Neural cell (in vitro differentiated cells): ENCODE measurements around the gene GNG4. TPM values are rescaled to one million over a fixed set of nuclear protein-coding genes. Genes with fewer than 3 reads are reported as not detected.

Experiments
- H2AFZ ChIP-seq: fragments of 200-600, 300-800 bp; sonication (generic), shearing (Covaris generic); 2 replicates; pipeline ENCODE4 v1.6.0; 2014; ENCODE audit warnings: low read depth, mild to moderate bottlenecking, antibody characterized with exemption, low read length, moderate library complexity
- H3F3A ChIP-seq: fragments of 200-600 bp; shearing (Covaris generic); 2 replicates; pipeline ENCODE4 v1.6.1; 2016; ENCODE audit warnings: mild to moderate bottlenecking, moderate library complexity, mixed read lengths, antibody characterized with exemption, low read length; ENCODE audit not compliant: insufficient read depth, poor library complexity, severe bottlenecking
- H3K27ac ChIP-seq: fragments of 200-600, 300-800 bp; sonication (generic), shearing (Covaris generic); 2 replicates; pipeline ENCODE4 v1.5.1; 2014; ENCODE audit warnings: mild to moderate bottlenecking, low read length, moderate library complexity
- H3K27me3 ChIP-seq: fragments of 300-800, 200-600 bp; sonication (generic), shearing (Covaris generic); 2 replicates; pipeline ENCODE4 v1.6.0; 2014; ENCODE audit warnings: mild to moderate bottlenecking, low read depth, low read length, moderate library complexity; ENCODE audit not compliant: insufficient read depth
- H3K36me3 ChIP-seq: fragments of 300-800, 200-600 bp; sonication (generic), shearing (Covaris generic); 2 replicates; pipeline ENCODE4 v1.5.1; 2014; ENCODE audit warnings: mild to moderate bottlenecking, antibody characterized with exemption, low read length, moderate library complexity; ENCODE audit not compliant: insufficient read depth
- H3K4me2 ChIP-seq: fragments of 300-800, 200-600 bp; sonication (generic), shearing (Covaris generic); 2 replicates; pipeline ENCODE4 v1.6.0; 2014; ENCODE audit warnings: mild to moderate bottlenecking, low read length
- H3K4me3 ChIP-seq: fragments of 300-800, 200-600 bp; sonication (generic), shearing (Covaris generic); 2 replicates; pipeline ENCODE4 v1.5.1; 2014; ENCODE audit warnings: mild to moderate bottlenecking, low read length, moderate library complexity
- H3K79me2 ChIP-seq: fragments of 200-600 bp; shearing (Covaris generic); replicated peaks from 2 replicates; pipeline ENCODE4 v1.6.0; 2014; ENCODE audit warnings: mild to moderate bottlenecking, low read length, moderate library complexity; ENCODE audit not compliant: insufficient read depth
- H3K9ac ChIP-seq: fragments of 300-800, 200-600 bp; sonication (generic), shearing (Covaris generic); 2 replicates; pipeline ENCODE4 v1.6.1; 2016; ENCODE audit warnings: mild to moderate bottlenecking, low read length, mixed read lengths
- H3K9me2 ChIP-seq: fragments of 200-600 bp; shearing (Covaris generic); 2 replicates; pipeline ENCODE4 v1.6.1; 2016; ENCODE audit warnings: mild to moderate bottlenecking, low read length, mixed read lengths; ENCODE audit not compliant: insufficient read depth
- H3K9me3 ChIP-seq: fragments of 200-600, 300-800 bp; sonication (generic), shearing (Covaris generic); 2 replicates; pipeline ENCODE4 v1.6.1; 2016; ENCODE audit warnings: mild to moderate bottlenecking, mixed run types, low read length, moderate library complexity, mixed read lengths
- H4K20me1 ChIP-seq: fragments of 200-600 bp; shearing (Covaris generic); 2 replicates; pipeline ENCODE4 v1.6.1; 2016; ENCODE audit warnings: mild to moderate bottlenecking, mixed run types; ENCODE audit not compliant: insufficient read depth
- CTCF ChIP-seq: fragments of 450-650 bp; IDR thresholded peaks from 2 replicates; pipeline ENCODE4 v1.5.1; 2014; ENCODE audit warnings: antibody characterized with exemption, mild to moderate bottlenecking, moderate library complexity; ENCODE audit not compliant: poor library complexity, severe bottlenecking
- EP300 ChIP-seq: fragments of 450-650 bp; conservative IDR thresholded peaks from 2 replicates; pipeline ENCODE4 v1.6.1; 2014; ENCODE audit warnings: antibody characterized with exemption, mild to moderate bottlenecking, moderate library complexity; ENCODE audit not compliant: poor library complexity, severe bottlenecking
- EZH2 ChIP-seq: fragments of 200-600, 300-800 bp; shearing (Covaris generic), sonication (generic); IDR thresholded peaks from 2 replicates; pipeline ENCODE4 v1.6.1; 2014; ENCODE audit warnings: antibody characterized with exemption, low read length, borderline replicate concordance, mild to moderate bottlenecking; ENCODE audit not compliant: insufficient read depth, poor library complexity, severe bottlenecking
- MXI1 ChIP-seq: fragments of 450-650 bp; conservative IDR thresholded peaks from 2 replicates; pipeline ENCODE4 v1.6.1; 2014; ENCODE audit warnings: antibody characterized with exemption, mild to moderate bottlenecking; ENCODE audit not compliant: poor library complexity, severe bottlenecking
- POLR2AphosphoS5 ChIP-seq: IDR thresholded peaks from 2 replicates; pipeline ENCODE4 v1.6.1; 2012
- RAD21 ChIP-seq: fragments of 450-650 bp; conservative IDR thresholded peaks from 2 replicates; pipeline ENCODE4 v1.6.1; 2014; ENCODE audit warnings: antibody characterized with exemption, mild to moderate bottlenecking, moderate library complexity
- SMC3 ChIP-seq: fragments of 450-650 bp; conservative IDR thresholded peaks from 2 replicates; pipeline ENCODE4 v1.6.1; 2014; ENCODE audit warnings: antibody characterized with exemption, mild to moderate bottlenecking, moderate library complexity; ENCODE audit not compliant: poor library complexity
- TAF1 ChIP-seq: IDR thresholded peaks from 2 replicates; pipeline ENCODE4 v1.6.1; 2012; ENCODE audit warnings: low read depth
- polyA plus RNA-seq: library from polyadenylated mRNA; depleted of rRNA; stranded (reverse); fragments of >200 nt; gene quantifications from 2 replicates; pipeline ENCODE4 v1.2.3, GENCODE V29; 2014
- TF ChIP-seq, protein P1 (sequence below): IDR thresholded peaks from 2 replicates; pipeline ENCODE4 v1.6.1; 2012; ENCODE audit warnings: borderline replicate concordance

The GNG4 gene
- polyA plus RNA-seq, 1 donor from 2014 or later, result 63.2 TPM

DNA sequence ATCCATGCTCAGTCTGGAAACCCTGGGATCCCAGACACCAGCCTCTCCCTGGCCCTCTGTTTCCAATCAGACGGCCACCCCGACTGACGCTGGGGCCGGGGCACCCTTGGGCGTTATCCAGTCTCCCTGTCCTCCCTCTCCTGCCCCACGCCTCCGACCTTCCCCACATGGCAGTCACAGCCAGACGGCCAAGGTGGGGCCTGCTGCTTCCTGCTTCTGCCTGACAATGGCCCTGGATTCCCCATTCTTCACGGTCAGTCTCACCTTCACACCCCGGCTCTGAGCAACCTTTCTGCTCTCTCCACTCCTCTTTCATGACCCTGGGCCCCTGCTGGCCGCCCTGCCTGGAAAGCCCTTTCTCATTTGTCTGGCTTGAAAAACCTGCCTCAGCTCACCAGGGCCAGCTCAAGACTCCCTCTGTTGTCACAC is 6.6 kb downstream of the GNG4 start:
- no peaks in the 10 kb centered on the region for H3K9me3 ChIP-seq

GRCh38 chr1:235642011-235642942 is 7.3 kb downstream of the GNG4 start:
- no peak overlapping the region for H3K4me2 ChIP-seq
- peaks cover 50% of the 10 kb centered on the region for H3K79me2 ChIP-seq
- no peak overlapping the region for H2AFZ ChIP-seq
- no peak for TF ChIP-seq MXI1
- TF ChIP-seq, protein P1, sequence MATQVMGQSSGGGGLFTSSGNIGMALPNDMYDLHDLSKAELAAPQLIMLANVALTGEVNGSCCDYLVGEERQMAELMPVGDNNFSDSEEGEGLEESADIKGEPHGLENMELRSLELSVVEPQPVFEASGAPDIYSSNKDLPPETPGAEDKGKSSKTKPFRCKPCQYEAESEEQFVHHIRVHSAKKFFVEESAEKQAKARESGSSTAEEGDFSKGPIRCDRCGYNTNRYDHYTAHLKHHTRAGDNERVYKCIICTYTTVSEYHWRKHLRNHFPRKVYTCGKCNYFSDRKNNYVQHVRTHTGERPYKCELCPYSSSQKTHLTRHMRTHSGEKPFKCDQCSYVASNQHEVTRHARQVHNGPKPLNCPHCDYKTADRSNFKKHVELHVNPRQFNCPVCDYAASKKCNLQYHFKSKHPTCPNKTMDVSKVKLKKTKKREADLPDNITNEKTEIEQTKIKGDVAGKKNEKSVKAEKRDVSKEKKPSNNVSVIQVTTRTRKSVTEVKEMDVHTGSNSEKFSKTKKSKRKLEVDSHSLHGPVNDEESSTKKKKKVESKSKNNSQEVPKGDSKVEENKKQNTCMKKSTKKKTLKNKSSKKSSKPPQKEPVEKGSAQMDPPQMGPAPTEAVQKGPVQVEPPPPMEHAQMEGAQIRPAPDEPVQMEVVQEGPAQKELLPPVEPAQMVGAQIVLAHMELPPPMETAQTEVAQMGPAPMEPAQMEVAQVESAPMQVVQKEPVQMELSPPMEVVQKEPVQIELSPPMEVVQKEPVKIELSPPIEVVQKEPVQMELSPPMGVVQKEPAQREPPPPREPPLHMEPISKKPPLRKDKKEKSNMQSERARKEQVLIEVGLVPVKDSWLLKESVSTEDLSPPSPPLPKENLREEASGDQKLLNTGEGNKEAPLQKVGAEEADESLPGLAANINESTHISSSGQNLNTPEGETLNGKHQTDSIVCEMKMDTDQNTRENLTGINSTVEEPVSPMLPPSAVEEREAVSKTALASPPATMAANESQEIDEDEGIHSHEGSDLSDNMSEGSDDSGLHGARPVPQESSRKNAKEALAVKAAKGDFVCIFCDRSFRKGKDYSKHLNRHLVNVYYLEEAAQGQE, result no peak
- TF ChIP-seq POLR2AphosphoS5, result no peak
- TF ChIP-seq EZH2, result no peak
- no peak for TF ChIP-seq EP300
- TF ChIP-seq TAF1, result no peak
- TF ChIP-seq SMC3, result no peak
- no peak for TF ChIP-seq RAD21

More for the DNA sequence above, 6.6 kb downstream of the GNG4 start:
- Histone ChIP-seq H4K20me1 (no peaks in the 10 kb centered on the region), H3K4me2 (no peak overlapping the region), H3K36me3 (no peaks in the 10 kb centered on the region), H3K79me2 (peaks cover 57% of the 10 kb centered on the region), H3K4me3 (no peak overlapping the region), H3K9me2 (no peaks in the 10 kb centered on the region), H3K27me3 (no peaks in the 10 kb centered on the region), H3K9ac (no peak overlapping the region), H3K27ac (no peak overlapping the region), H2AFZ (no peak overlapping the region), H3F3A (no peaks in the 10 kb centered on the region)
- TF ChIP-seq MXI1 (no peak), TAF1 (no peak), EP300 (no peak), SMC3 (no peak), CTCF (no peak), RAD21 (no peak), EZH2 (no peak), POLR2AphosphoS5 (no peak)
- TF ChIP-seq, protein P1, result no peak

More at GRCh38 chr1:235642011-235642942, 7.3 kb downstream of the GNG4 start:
- Histone ChIP-seq H3K9ac (no peak overlapping the region), H3K27me3 (no peaks in the 10 kb centered on the region), H3K9me2 (no peaks in the 10 kb centered on the region), H3K4me3 (no peak overlapping the region), H3K36me3 (no peaks in the 10 kb centered on the region), H3K9me3 (no peaks in the 10 kb centered on the region), H3F3A (no peaks in the 10 kb centered on the region), H4K20me1 (no peaks in the 10 kb centered on the region), H3K27ac (no peak overlapping the region)
